HepG2 (cell line): Measurements from ENCODE around the gene SCGB1D1. TPM values are rescaled to one million over a fixed set of nuclear protein-coding genes. Genes with fewer than 3 reads are reported as not detected.

Experiments
- ATAC-seq: fragments of 200-7000 bp; cut with Tn5 transposase; 3 replicates; pipeline ENCODE4 v1.9.1; 2020; ENCODE audit warnings: mild to moderate bottlenecking, moderate library complexity
- BruUV-seq: library from RNA; stranded (reverse); fragments of 400-500 nt; replicated peaks from 2 replicates; lab custom pipeline; 2021; lab: Mats Ljungman, UMichigan
- CTCF ChIA-PET: fragments of 300-600 bp; formaldehyde crosslinking; extraction: SDS; loops from one replicate; lab custom pipeline; 2021; ENCODE audit warnings: low total read pairs, inconsistent platforms, low intra/inter-chr PET ratio; lab: Yijun Ruan, JAX
- POLR2A ChIA-PET: fragments of 350-600 bp; sonication (Branson Sonifier 250); formaldehyde crosslinking; loops from one replicate; lab custom pipeline; 2020; ENCODE audit warnings: antibody characterized with exemption, inconsistent platforms; lab: Yijun Ruan, JAX
- DNase-seq: peaks from one replicate; pipeline ENCODE4 v3.0.0-alpha.2; 2015; ENCODE audit warnings: low spot score
- FAIRE-seq: peaks from 3 replicates; lab custom pipeline; 2011; peaks lifted over from hg19 to GRCh38; lab: Jason Lieb, UNC
- H2AFZ ChIP-seq: one replicate; pipeline ENCODE4 v1.6.1; 2011; ENCODE audit warnings: low read length, inconsistent platforms
- H3K27ac ChIP-seq: fragments of 300-600 bp; 3 replicates; pipeline ENCODE4 v1.8.0; 2011; ENCODE audit warnings: mixed run types, mild to moderate bottlenecking, mixed read lengths, low read length, inconsistent platforms; ENCODE audit not compliant: insufficient read depth; ENCODE audit errors: extremely low read length
- H3K27me3 ChIP-seq, 2 experiments: fragments of 200-600 bp in 1 of 2; 2 replicates in 1 of 2; 3 replicates in 1 of 2; pipeline versions ENCODE4 v1.6.0 to v1.8.0; 2011; ENCODE audit warnings: low read length in 2 of 2, mild to moderate bottlenecking in 2 of 2, moderate library complexity in 2 of 2, inconsistent platforms in 1 of 2; ENCODE audit not compliant: insufficient read depth in 2 of 2, control insufficient read depth in 1 of 2
- H3K36me3 ChIP-seq, 2 experiments: fragments of 200-600 bp in 1 of 2; replicated peaks in 1 of 2; 2 replicates in 1 of 2; 3 replicates in 1 of 2; pipeline versions ENCODE4 v1.5.1 to v1.8.0; 2011; ENCODE audit warnings: low read length in 2 of 2, inconsistent platforms in 1 of 2; ENCODE audit not compliant: insufficient read depth in 2 of 2, control insufficient read depth in 1 of 2
- H3K4me1 ChIP-seq: 2 replicates; pipeline ENCODE4 v1.5.1; 2012; ENCODE audit warnings: low read length, inconsistent platforms; ENCODE audit not compliant: insufficient read depth
- H3K4me2 ChIP-seq: 2 replicates; pipeline ENCODE4 v1.6.0; 2011; ENCODE audit warnings: low read depth, low read length, inconsistent platforms
- H3K4me3 ChIP-seq, 3 experiments: fragments of 200-600 bp in 1 of 3; sonication (generic), shearing (Covaris generic) in 1 of 3; replicated peaks in 1 of 3; 2 replicates each; pipeline ENCODE4 v1.5.1; 2011 to 2016; ENCODE audit warnings: low read length in 3 of 3, inconsistent platforms in 2 of 3, low read depth in 2 of 3, mild to moderate bottlenecking in 2 of 3, control low read depth in 1 of 3, mixed read lengths in 1 of 3; ENCODE audit not compliant: insufficient read depth in 1 of 3
- H3K79me2 ChIP-seq: one replicate; pipeline ENCODE4 v1.6.1; 2011; ENCODE audit warnings: low read length, inconsistent platforms; ENCODE audit not compliant: insufficient read depth
- H3K9ac ChIP-seq: 2 replicates; pipeline ENCODE4 v1.6.0; 2011; ENCODE audit warnings: mild to moderate bottlenecking, low read depth, low read length, inconsistent platforms; ENCODE audit not compliant: insufficient read depth
- H3K9me3 ChIP-seq: 2 replicates; pipeline ENCODE4 v1.5.1; 2012; ENCODE audit warnings: mild to moderate bottlenecking, low read length
- H4K20me1 ChIP-seq: 2 replicates; pipeline ENCODE4 v1.6.0; 2011; ENCODE audit warnings: inconsistent platforms, mild to moderate bottlenecking, low read length, moderate library complexity; ENCODE audit not compliant: insufficient read depth
- AGO1 ChIP-seq: fragments of 200-400 bp; formaldehyde crosslinking; IDR thresholded peaks from 2 replicates; pipeline ENCODE4 v1.6.1; 2017; ENCODE audit warnings: mild to moderate bottlenecking, low read depth, low read length, moderate library complexity; ENCODE audit not compliant: poor library complexity, severe bottlenecking
- FOXP4 ChIP-seq: sonication (generic); formaldehyde crosslinking; IDR thresholded peaks from 2 replicates; pipeline ENCODE4 v1.4.0; 2020; ENCODE audit warnings: missing genetic modification reagents
- SP1 ChIP-seq, 2 experiments: fragments of 450-650 bp in 1 of 2; sonication (generic) in 1 of 2; formaldehyde crosslinking in 1 of 2; IDR thresholded peaks; 2 replicates each; pipeline versions ENCODE4 v1.4.0 to v1.6.1; 2016 to 2020; ENCODE audit warnings: missing genetic modification reagents in 1 of 2
- TIGD3 ChIP-seq: sonication (generic); formaldehyde crosslinking; IDR thresholded peaks from 2 replicates; pipeline ENCODE4 v1.5.1; 2020; ENCODE audit warnings: mild to moderate bottlenecking, missing genetic modification reagents, borderline replicate concordance
- ZNF562 ChIP-seq: sonication (generic); formaldehyde crosslinking; IDR thresholded peaks from 2 replicates; pipeline ENCODE4 v1.8.0; 2022; ENCODE audit warnings: missing genetic modification reagents, borderline replicate concordance
- ZNF781 ChIP-seq: sonication (generic); formaldehyde crosslinking; IDR thresholded peaks from 2 replicates; pipeline ENCODE4 v1.5.1; 2020; ENCODE audit warnings: borderline replicate concordance, mild to moderate bottlenecking, missing genetic modification reagents; ENCODE audit errors: not compliant biosample characterization
- WGBS: methylation state at CpG from one replicate; pipeline ENCODE4 v1.1.6; 2017; ENCODE audit warnings: low lambda C conversion rate; 5-methylcytosine and 5-hydroxymethylcytosine counted together
- in situ Hi-C: cut with HindIII; loops from 2 replicates; pipeline ENCODE4 v1.10.0; 2017; ENCODE audit warnings: low pct_unique_long_range_greater_than_20kb; ENCODE audit not compliant: extremely low pct_ligation_motif_present
- intact Hi-C: fragments of 100-400 bp; cut with micrococcal nuclease; formaldehyde crosslinking; loops from one replicate; pipeline ENCODE4 v1.10.0; 2022; ENCODE audit not compliant: unreplicated experiment
- polyA plus RNA-seq, 8 experiments: library from polyadenylated mRNA; depleted of rRNA in 3 of 8; stranded (reverse) in 7 of 8; unstranded in 1 of 8; fragments of >200 nt; fragmentation: Illumina TruSeq in 4 of 8; extraction: Trizol in 4 of 8; gene quantifications; 2 replicates each; pipeline versions ENCODE4 v1.2.1 to v1.2.3, GENCODE V29; 2011 to 2016; ENCODE audit warnings: low read depth in 4 of 8, missing spikeins in 1 of 8, mixed read lengths in 1 of 8; ENCODE audit not compliant: insufficient read depth in 1 of 8
- total RNA-seq, 5 experiments: library from RNA; depleted of rRNA; stranded (reverse); fragments of >200 nt; fragmentation: Illumina TruSeq; extraction: Trizol; gene quantifications; 2 replicates each; pipeline ENCODE4 v1.2.3, GENCODE V29; 2016; ENCODE audit warnings: low read depth in 1 of 5
- TF ChIP-seq, protein P1 (sequence below): sonication (generic); formaldehyde crosslinking; IDR thresholded peaks from 2 replicates; pipeline ENCODE4 v1.5.1; 2020; ENCODE audit warnings: mild to moderate bottlenecking, missing genetic modification reagents, borderline replicate concordance

Gene SCGB1D1
- total and polyA plus RNA-seq, 2 of the 13 experiments (the other 11 are each of a cell fraction or from before 2014, with no cell fraction given), result not detected

DNA sequence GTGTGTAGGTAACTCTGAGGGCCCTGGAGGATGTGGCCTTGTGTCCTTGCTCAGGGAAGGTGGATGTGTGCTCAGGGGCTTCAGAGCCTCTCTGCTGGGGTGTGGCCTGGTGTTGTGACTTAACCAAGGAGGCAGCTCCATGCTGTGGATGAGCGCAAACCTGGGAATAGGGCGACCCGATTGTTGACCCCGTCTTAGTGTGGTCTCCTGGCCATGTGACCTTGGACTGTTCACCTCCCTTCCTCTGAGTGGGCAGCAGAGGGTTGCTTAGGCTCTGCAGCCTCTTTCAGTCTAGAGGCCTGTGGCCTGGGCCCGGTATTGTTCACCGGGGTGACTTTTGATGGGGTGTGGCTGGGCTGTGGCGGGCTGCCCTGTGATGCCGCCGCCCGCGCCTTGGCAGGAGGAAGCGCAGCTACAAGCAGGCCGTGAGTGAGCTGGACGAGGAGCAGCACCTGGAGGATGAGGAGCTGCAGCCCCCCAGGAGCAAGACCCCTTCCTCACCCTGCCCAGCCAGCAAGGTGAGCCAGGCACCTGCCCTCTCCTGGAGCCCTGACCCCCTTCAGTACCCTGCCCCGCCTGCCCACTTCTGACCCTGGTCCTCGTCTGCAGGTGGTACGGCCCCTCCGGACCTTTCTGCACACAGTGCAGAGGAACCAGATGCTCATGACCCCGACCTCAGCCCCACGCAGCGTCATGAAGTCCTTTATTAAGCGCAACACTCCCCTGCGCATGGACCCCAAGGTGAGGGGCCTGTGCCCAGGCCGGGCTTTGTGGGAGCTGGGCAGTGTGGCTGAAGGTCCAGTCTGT is 49.5 kb upstream of the SCGB1D1 start:
- no TSS peak for BruUV-seq
- Histone ChIP-seq H4K20me1 (peaks cover 4% of the 10 kb centered on the region; the same call in 1 of the 2 replicates), H3K9ac (no peak overlapping the region), H3K36me3 (peaks cover 33 to 72% of the 10 kb centered on the region in 2 experiments; a peak in 4 of 5 replicates), H3K9me3 (no peaks in the 10 kb centered on the region), H3K27ac (no peak overlapping the region), H3K27me3 (no peaks in the 10 kb centered on the region), H3K4me1 (no peaks in the 10 kb centered on the region), H3K79me2 (no peaks in the 10 kb centered on the region), H2AFZ (no peak overlapping the region), H3K4me3 (no peak overlapping the region), H3K4me2 (no peak overlapping the region)
- POLR2A ChIA-PET, result no interaction called here
- FAIRE-seq, result no peak
- intact Hi-C loops (no loop called here), in situ Hi-C loops (no loop called here)
- no peak for DNase-seq
- CTCF ChIA-PET, result no interaction called here
- 99% methylated on average over 17 of the region's 24 CpGs for WGBS
- no peak; the same call in 2 of the 3 replicates for ATAC-seq
- TF ChIP-seq ZNF562 (CRISPR knock-in tag) (no peak), ZNF781 (CRISPR knock-in tag) (no peak), AGO1 (no peak), TIGD3 (CRISPR knock-in tag) (no peak), FOXP4 (CRISPR knock-in tag) (no peak), SP1 (IDR thresholded peaks at IDR 0.05) (no peak), SP1 (CRISPR knock-in tag; IDR thresholded peaks at IDR 0.05) (no peak)
- TF ChIP-seq, protein P1, sequence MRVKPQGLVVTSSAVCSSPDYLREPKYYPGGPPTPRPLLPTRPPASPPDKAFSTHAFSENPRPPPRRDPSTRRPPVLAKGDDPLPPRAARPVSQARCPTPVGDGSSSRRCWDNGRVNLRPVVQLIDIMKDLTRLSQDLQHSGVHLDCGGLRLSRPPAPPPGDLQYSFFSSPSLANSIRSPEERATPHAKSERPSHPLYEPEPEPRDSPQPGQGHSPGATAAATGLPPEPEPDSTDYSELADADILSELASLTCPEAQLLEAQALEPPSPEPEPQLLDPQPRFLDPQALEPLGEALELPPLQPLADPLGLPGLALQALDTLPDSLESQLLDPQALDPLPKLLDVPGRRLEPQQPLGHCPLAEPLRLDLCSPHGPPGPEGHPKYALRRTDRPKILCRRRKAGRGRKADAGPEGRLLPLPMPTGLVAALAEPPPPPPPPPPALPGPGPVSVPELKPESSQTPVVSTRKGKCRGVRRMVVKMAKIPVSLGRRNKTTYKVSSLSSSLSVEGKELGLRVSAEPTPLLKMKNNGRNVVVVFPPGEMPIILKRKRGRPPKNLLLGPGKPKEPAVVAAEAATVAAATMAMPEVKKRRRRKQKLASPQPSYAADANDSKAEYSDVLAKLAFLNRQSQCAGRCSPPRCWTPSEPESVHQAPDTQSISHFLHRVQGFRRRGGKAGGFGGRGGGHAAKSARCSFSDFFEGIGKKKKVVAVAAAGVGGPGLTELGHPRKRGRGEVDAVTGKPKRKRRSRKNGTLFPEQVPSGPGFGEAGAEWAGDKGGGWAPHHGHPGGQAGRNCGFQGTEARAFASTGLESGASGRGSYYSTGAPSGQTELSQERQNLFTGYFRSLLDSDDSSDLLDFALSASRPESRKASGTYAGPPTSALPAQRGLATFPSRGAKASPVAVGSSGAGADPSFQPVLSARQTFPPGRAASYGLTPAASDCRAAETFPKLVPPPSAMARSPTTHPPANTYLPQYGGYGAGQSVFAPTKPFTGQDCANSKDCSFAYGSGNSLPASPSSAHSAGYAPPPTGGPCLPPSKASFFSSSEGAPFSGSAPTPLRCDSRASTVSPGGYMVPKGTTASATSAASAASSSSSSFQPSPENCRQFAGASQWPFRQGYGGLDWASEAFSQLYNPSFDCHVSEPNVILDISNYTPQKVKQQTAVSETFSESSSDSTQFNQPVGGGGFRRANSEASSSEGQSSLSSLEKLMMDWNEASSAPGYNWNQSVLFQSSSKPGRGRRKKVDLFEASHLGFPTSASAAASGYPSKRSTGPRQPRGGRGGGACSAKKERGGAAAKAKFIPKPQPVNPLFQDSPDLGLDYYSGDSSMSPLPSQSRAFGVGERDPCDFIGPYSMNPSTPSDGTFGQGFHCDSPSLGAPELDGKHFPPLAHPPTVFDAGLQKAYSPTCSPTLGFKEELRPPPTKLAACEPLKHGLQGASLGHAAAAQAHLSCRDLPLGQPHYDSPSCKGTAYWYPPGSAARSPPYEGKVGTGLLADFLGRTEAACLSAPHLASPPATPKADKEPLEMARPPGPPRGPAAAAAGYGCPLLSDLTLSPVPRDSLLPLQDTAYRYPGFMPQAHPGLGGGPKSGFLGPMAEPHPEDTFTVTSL (CRISPR knock-in tag), result no peak
